HG03280 (cell line): ENCODE data around the gene GPR142.
"Not testable (repeated sequence)": the region's sequence is repeated elsewhere in the genome, so short reads cannot be mapped to it uniquely, and the experiment has no call there.

Experiments used
- ATAC-seq: cut with Tn5 transposase; IDR thresholded peaks from one replicate; pipeline ENCODE4 v1.9.1; 2021; ENCODE audit warnings: mild to moderate bottlenecking, moderate library complexity; ENCODE audit not compliant: unreplicated experiment

GPR142 gene

DNA sequence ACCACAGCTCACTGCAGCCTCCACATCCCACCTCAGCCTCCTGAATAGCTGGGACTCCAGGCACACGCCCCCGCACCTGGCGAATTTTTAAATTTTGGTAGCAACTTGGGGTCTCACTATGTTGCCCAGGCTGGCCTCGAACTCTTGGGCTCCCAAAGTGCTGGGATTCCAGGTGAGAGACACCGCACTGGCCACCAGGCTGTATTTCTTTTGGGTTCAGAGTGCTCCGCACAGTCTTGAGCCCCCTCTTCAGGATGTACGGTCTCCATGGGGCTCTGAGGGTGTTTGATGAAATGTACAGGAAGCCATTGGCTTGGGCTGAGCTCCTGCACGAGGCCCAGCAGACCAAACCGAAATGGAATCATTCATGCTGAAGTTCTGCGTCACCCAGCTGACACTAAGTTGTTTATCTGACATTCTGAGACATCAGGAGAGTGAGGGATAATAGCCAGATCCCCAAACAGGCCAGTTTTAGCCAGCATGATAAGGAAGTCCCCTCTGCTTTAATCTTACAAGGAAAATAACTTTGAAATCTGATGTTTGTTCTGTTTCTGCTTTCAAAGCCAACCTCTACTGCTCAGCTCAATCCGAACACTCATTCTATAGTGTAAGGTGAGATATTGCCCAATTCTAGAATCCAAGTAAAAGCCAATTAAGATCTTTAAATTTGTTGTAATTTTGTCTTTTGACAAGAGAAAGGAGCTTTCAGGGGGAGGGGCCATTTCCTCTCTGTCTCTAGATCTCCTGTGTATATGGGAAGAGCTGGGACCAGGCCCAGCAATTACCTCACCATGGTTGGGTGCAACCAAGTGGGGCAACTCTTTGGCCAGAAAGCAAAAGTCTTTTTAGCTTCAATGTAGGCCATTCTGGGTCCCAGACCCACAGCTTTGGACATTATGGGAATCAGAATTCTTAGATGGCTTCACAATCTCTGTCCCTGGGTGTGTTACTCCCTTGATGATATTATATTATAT is 23.7 kb downstream of the GPR142 start:
- ATAC-seq, result no peak

DNA sequence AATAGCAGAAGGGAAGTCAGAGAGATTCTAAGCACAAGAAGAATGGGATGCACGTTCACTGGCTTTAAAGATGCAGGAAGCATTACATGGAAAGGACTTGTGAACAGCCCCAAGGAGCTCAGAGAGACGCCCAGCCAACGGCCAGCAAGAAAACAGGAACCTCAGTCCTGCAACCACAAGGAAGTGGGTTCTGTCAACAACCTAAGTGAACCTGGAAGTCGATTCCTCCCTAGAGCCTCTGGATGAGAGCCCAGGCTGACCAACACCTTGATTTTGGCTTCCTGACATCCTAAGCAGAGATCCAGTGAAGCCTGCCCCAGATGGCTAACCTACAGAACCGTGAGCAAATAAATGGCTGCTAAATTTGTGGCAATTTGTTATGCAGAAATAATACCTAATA is 24.5 kb downstream of the GPR142 start:
- ATAC-seq, result no peak

DNA sequence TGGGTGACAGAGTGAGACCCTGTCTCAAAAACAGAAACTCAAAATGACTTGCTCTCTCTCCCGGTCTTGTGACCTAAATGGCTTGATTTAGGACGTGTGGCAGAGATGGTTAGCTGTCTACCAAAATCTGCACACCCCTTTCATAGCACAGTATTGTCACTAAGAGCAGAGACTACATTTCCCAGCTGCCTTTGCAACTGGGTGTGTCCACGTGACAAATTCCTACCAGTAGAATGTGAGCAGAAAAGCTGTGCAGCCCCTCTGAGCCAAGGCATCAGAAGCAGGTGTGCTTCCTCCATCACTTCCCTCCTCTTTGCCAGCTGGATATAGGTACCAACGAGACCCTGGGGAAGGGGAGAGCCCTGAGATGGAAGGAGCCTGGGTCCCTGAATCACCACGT is 25.5 kb downstream of the GPR142 start:
- no peak for ATAC-seq

DNA sequence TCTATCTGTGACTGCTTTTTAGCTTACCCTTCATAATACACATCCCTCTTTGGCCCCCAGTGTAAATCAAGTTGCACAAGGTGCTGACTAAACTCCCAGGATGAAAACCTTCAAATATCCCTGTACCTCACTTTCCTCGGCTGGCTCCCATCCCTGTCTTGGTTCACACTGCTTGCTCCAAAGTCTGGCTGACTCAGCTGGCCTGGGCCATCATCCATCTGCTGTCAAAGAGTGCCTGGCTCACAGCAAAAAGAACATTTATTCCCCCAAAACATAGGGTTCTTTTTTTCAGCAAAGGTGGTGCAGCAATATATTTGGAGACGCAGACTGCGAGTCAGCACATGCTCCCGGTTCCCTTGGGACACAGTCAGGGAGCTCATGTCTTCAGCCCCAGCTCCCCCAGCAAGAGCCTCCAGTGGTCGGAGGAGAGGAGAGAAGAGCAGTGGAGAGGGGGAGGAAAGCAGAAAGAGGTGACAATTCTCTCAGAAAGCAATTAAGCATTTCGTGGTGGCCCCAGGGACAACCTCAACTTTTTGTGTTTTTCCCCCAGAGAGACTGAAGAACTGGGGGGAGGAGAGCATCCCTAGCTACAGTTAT is 26.1 kb downstream of the GPR142 start:
- no peak for ATAC-seq

DNA sequence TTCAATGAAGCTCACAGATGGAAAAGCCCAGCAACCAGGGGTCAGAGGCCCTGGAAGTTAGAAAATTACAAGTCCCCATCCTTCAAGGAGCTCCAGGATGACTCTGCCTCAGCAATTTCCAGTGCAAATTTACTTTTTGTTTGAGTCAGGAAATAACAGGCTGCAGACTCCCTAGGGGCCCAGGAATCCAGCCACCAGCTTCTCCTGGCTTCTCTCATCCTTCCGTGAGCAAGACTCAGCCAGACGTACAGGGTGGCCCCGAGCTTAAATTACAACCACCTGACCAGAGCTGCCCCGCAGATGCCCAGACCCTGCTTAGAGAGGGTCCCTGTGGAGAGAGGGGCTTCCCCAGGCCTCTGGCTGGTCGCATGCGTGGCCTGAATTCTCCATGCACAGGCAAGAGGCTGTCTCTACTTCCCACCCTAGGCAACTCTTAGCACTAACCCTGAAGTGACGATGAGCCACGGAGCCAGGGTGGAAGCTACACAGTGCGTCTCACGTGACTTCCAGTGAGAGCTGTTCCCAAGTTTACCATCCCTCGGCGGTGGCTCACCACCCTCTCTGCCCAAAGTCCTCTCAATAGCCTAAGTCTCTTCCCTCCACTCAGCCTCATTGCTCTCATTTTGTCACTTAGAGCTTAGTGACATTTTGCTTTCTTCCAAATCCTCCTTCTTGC is 27.1 kb downstream of the GPR142 start:
- no peak for ATAC-seq

DNA sequence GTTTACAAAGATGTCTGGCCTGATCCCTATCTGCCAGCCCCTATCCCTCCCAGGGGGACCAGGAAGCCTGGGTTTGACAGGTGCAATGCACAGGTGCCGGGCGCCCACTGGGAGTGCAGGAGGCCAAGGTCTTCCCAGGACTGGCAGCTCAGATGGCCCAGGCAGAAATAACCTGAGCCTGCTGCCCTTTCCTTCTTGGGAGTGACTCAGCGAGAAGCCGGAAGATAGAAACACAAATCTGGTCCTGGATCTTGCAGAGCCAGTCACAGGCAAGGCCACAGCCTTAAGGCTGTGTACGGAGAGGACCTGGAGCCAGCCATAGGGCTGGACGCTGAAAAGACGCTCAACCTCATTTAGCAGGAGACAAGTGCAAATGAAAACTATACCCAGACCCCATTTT is 27.7 kb downstream of the GPR142 start:
- ATAC-seq, result no peak

DNA sequence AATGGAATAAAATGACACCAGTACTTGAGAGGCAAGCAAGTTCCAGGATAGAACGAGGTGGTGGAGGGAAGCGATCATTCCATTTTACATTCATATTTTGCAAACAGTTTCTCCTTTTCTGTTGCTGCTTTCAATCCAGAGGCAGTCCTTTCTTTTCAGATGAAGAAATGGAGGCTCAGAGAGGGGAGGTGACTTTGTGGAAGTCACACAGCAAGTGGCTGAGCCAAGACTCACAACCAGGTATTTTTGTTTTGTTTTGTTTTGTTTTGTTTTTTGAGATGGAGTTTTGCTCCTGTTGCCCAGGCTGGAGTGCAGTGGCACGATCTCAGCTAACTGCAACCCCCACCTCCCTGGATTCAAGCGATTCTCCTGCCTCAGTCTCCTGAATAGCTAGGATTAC is 29.3 kb downstream of the GPR142 start:
- no peak for ATAC-seq

DNA sequence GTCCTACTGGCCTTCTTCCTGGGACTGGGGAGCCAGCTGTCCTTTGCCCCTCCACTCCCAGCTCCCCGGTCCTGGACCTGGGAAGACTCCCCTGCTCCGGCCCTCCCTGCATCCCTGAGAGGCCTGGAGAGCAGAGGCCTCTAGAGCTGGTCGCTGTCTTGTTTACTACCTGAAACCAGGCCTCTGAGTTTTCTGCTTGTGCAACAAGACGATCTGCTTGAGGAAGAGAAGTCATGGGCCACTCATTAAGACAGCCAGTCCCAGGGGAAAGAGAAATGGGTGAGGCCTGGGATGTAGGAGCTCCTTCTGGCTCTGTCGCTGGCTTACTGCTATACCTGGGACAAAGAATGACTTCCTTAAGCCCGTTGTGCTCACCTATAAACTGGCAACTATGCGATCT is 34.7 kb downstream of the GPR142 start:
- ATAC-seq, result no peak

DNA sequence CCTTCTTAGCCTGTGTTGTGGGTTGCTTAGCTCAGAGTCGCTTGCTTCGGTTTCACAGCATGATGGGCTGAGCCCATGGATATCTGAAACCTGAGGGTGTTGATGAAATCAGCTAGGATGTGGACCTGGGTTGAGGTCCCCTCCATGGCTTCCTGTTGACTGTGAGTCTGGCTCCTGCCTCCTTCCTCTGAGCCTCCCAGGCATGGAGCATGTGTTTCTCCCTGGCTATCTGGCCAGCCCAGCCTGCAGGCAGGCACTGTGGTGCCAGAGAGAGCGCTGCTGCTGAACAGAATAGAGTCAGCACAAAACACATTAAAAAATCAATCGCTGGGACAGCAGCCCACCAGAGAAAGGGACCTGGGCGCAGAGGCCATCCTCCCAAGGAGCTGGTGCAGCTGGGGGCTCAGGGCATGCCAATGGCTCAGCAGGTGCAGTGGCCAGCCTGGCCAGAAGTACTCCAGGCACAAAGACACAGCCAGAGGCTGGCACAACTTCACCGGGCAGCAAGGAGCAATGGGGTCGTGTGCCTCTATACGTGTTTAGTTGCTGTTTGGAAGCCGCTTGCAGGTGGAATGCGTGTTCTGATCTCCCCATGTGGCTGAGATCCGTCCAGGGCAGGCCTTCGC is 36.3 kb downstream of the GPR142 start:
- ATAC-seq, result no peak

DNA sequence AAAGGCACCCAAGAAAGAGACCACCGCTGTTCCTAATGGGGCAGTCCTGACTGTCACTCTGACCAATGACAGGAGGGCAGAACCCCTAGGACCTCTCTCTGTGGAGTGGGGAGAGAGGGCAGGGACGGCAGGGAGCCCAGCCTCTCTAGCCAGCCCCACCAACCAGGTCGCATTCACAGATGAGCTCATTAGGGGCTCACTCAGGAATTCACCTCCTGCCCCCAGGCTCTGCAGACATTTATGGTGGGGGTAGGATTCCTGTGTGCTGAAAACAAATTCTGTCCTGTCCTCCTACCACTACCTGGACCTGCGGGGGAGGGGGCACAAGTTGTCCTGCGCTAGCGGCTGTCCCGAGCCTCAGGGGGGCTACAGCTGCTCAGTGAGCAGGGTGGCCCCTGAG is 36.9 kb downstream of the GPR142 start:
- ATAC-seq, result no peak

DNA sequence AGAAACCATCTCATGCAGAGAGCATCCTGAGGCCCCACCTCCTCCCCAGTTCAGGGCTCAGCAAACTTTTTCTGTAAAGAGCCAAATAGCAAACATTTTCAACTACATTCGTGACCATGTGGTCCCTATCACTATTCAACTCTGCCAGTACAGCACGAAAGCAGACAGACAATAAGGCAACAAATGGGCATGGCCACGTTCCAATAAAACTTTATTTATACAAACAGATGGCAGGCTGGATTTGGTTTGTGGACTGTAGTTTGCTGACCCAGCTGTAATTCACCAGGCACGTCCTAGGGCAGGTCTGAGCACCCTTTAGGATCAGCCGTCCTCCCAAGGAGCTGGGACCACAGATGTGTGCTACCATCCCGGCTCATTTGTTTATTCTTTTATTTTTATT is 37.5 kb downstream of the GPR142 start:
- ATAC-seq, result no peak

DNA sequence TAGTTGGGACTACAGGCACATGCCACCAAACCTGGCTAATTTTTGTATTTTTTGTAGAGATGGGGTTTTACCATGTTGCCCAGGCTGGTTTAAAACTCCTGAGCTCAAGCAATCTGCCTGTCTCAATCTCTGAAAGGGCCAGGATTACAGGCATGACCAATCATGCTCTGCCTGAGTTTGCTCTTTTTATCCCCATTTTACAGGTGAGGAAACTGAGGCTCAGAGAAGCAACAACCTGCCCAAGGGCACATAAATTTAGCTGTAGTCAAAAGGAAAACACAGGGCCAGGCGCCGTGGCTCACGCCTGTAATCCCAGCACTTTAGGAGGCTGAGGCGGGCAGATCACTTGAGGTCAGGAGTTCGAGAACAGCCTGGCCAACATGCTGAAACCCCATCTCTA is 38.0 kb downstream of the GPR142 start:
- ATAC-seq, result not testable (repeated sequence)

DNA sequence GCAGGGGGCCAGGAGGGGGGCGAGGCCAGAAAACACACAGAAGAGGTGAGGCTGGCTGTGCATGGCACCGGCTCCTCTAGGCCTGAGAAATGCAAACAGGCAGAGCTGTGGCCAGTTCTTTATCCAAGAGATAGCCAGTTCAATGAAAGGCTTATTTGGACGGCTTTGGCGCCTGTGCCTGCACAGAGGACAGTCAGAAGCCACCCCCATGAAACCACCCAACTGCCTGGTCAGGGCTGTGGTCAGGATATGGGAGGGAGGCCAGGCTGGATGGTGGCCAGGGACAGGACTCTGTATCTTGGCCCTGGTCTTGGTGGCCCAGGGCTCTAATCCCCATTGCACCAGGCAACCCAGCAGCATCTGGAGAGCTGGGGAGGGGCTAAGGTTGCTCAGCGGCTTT is 40.1 kb downstream of the GPR142 start:
- no peak for ATAC-seq

DNA sequence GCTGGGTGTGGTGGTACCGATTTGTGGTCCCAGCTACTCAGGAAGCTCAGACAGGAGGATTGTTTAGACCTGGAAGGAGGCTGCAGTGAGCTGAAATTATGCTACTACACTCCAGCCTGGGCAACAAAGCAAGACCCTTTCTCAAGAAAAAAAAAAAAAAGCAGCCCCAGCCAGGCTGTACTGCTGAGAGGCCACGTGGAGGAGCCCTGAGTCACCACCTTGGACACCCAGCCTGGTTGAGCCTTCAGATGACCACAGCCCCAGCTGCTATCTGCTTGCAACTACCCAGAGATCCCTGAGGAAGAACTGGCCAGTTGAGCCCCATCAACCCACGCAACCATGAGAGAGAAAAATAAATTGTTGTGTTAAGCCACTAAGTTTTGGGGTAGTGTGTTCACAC is 41.0 kb downstream of the GPR142 start:
- no peak for ATAC-seq

DNA sequence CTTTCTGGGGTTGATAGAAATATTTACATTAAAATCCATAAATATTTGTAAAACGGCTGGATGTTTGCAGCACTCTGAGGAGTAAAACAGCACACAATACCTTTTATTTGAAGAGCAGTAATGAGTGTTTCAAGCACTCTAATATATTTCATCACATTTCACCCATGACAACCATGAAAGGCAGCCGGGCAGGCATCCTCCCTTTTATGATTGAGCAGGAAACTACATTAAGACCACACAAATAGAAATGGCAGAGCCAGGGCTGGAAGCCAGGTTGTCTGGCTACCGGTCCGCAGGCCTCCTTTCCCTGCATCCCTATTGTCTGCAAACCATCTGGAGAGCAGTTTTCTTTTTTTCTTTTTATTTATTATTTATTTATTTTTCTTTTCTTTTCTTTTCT is 41.5 kb downstream of the GPR142 start:
- ATAC-seq, result no peak

DNA sequence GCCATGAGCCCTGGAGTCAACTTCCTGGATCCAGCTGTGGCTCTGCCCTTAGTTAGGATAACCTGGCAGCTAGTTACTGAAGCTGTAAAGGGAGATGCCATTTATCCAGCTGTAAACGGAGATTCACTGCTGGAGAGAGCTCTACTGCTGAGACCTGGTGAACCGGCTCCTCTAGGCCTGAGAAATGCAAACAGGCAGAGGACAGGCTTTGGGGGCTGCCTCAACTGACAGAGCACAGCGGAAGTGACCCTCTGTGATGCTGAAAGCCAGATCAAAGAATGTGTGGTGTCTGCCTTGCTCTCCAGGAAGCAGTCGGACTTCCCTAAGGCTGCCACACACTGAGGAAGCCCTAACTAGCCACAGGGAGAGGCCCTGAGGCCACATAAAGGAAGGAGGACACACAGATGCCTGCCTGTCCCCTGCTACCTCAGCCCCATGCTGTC is 42.7 kb downstream of the GPR142 start:
- no peak for ATAC-seq

DNA sequence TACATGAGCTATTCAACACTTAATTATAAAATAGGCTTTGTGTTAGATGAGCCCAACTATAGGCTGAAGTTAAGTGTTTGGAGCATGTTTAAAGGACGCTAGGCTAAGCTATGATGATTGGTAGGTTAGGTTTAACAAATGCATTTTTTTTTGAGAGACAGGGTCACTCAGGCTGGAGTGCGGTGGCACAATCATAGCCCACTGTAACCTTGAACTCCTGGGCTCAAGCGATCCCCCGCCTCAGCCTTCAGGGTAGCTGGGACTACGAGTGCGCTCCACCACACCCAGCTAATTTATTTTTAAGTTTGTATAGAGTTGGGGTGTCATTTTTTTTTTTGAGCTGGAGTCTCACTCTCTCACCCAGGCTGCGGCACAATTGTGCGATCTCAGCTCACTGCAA is 45.3 kb downstream of the GPR142 start:
- ATAC-seq, result no peak

DNA sequence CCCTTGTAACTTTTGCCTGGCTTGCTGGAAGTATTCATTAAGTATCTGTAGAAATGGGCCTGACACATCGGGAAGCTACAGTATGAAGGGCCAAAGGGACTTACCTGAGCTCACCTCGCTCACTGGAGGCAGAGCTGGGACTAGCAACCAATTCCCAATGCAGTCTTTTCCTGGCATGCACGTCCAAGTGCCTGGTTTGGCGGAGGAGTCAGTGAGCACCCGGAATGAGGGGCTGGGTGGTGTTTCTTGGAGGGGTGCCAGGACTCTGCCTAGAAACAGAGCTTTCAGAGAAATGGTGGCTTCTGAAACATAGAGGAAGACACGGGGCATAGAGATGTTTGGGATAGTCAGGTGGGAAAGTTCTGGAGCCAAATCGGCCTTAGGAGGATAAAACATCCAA is 46.2 kb downstream of the GPR142 start:
- ATAC-seq, result no peak

DNA sequence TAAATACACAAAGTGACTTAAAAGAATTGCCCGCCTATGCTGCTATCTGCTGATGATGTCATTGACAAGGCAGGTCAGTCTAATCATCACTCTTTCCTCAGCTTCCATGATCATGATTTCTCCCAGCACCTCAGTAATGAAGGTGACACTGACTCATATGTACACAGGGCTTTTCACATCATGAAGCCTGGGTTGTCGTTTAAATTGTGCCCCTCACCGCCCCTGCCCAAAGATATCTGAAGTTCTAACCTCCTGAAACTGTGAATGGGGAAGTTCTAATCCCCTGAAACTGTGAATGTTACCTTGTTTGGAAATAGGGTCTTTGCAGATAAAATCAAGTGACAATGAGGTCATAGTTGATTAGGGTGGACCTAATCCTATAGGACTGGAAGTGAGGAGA is 47.2 kb downstream of the GPR142 start:
- ATAC-seq, result no peak

DNA sequence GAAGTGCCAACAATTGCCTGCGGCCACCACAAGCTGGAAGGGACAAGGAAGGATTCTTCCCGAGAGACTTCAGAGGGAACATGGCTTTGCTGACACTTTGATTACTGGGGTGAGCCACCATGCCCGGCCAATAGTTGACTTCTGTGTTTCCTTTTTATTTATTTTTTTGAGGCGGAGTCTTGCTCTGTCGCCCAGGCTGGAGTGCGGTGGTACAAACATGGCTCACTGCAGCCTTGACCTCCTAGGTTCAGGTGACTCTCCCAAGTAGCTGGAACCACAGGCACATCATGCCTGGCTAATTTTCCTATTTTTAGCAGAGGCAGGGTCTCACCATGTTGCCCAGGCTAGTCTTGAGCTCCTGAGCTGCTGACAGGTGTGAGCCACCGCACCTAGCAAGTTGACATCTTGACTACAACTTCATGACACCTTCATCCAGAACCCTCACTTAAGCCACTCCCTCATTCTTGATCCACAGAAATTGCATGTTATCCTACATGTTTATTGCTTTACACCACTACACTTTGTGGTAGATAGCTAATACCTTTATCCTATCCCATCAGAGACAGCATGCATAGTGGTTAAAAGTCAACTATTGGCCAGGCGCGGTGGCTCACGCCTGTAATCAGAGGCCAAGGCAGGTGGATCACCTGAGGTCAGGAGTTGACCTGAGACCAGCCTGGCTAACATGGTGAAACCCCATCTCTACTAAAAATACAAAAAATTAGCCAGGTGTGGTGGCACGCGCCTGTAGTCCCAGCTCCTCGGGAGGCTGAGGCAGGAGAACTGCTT is 48.5 kb downstream of the GPR142 start:
- no peak for ATAC-seq
